ENCODE data around the gene IFNGR2. TPM values are rescaled to one million over a fixed set of nuclear protein-coding genes. Genes with fewer than 3 reads are reported as not detected.

The IFNGR2 gene
- total RNA-seq, 1 experiment from 2014 or later: 44.1 TPM

- Mint-ChIP-seq H3K4me3 (peak overlapping the region; percentile 70 to 81), H3K4me1 (peaks cover 11 to 15% of the 10 kb centered on the region in 2 experiments), H3K27me3 (ENCODE audit: low read depth) (peaks cover 6% of the 10 kb centered on the region), H3K36me3 (ENCODE audit: insufficient read depth in 1 of 3, low read depth in 3 of 3) (peaks cover 0 to 10% (median 8%) of the 10 kb centered on the region in 3 experiments; a peak in 5 of 7 replicates), H3K9me3 (no peaks in the 10 kb centered on the region; a peak in 1 of 5 replicates), H3K27ac (no peak overlapping the region)
- H3K9ac ChIP-seq (ENCODE audit: extremely low read depth, insufficient read length, low read length): no peak overlapping the region
- H4K5ac ChIP-seq (ENCODE audit: insufficient read length, low read depth, low read length): no peak overlapping the region
- no peak overlapping the region for H2BK12ac ChIP-seq (ENCODE audit: insufficient read length, low read depth, low read length)
- H3K56ac ChIP-seq (ENCODE audit: insufficient read length, low read depth, low read length): no peak overlapping the region
- H3K79me1 ChIP-seq (ENCODE audit: insufficient read depth, low read depth, low read length, poor library complexity, severe bottlenecking): no peaks in the 10 kb centered on the region
- no peak overlapping the region for H2BK20ac ChIP-seq (ENCODE audit: low read depth, low read length, poor library complexity, severe bottlenecking)
- H3K4ac ChIP-seq (ENCODE audit: low read depth, low read length): no peak overlapping the region
- peak overlapping the region; percentile 73; the same call in 1 of the 2 replicates for H3K14ac ChIP-seq (ENCODE audit: insufficient read depth, low read length)
- no peak overlapping the region for H3T11ph ChIP-seq (ENCODE audit: low read length)
- peaks cover 5% of the 10 kb centered on the region; the same call in 1 of the 2 replicates for H3K79me2 ChIP-seq (ENCODE audit: insufficient read depth, low read length)
- no CpG with 5 or more reads among the region's 45 CpGs for WGBS (ENCODE audit: extremely low coverage, insufficient read length, low lambda C conversion rate)
- no peaks in the 10 kb centered on the region for H4K20me1 ChIP-seq (ENCODE audit: control insufficient read depth, insufficient read depth, insufficient read length)
- H2AFZ ChIP-seq (ENCODE audit: low read length): no peak overlapping the region
- H2BK5ac ChIP-seq (ENCODE audit: insufficient read length, low read length): no peak overlapping the region
- H3K18ac ChIP-seq (ENCODE audit: insufficient read length, low read depth, low read length): peak overlapping the region; percentile 77
- peak overlapping the region; percentile 92 for H2BK120ac ChIP-seq (ENCODE audit: low read depth, low read length, poor library complexity, severe bottlenecking)
- H2AK5ac ChIP-seq (ENCODE audit: insufficient read length, low read length): no peak overlapping the region
- H2BK15ac ChIP-seq (ENCODE audit: low read depth, low read length): no peak overlapping the region
- no peaks in the 10 kb centered on the region for H3K9me3 ChIP-seq (ENCODE audit: control insufficient read depth, low read depth, low read length)
- peak; percentile 60 for DNase-seq
- no peak overlapping the region for H3K27ac ChIP-seq (ENCODE audit: insufficient read length, low read depth, low read length)
- peaks cover 4% of the 10 kb centered on the region; the same call in 1 of the 2 replicates for H3K4me1 ChIP-seq (ENCODE audit: insufficient read depth, low read length)
- peaks cover 12% of the 10 kb centered on the region for H3K23me2 ChIP-seq (ENCODE audit: insufficient read length, low read depth, low read length, poor library complexity, severe bottlenecking)
- H3K27me3 ChIP-seq (ENCODE audit: insufficient read depth, low read length): no peaks in the 10 kb centered on the region
- H4K91ac ChIP-seq (ENCODE audit: insufficient read length, low read depth, low read length): no peak overlapping the region
- no peak for TF ChIP-seq CTCF (conservative IDR thresholded peaks at IDR 0.05)
- H4K8ac ChIP-seq (replicated peaks; ENCODE audit: insufficient read length, low read depth, low read length): no peak overlapping the region
- H3K23ac ChIP-seq (ENCODE audit: insufficient read length, low read depth, low read length): no peak overlapping the region
- H3K4me2 ChIP-seq (ENCODE audit: insufficient read depth, insufficient read length, low read length): peak overlapping the region; percentile 46
Measured at GRCh38 chr21:33402001-33402979, 923 bp upstream of the IFNGR2 start.
